Thyroid gland (tissue), 4 donors: Measurements from ENCODE around the gene AP1S2.

Experiments
- CTCF ChIP-seq, 6 experiments: fragments of 200-600 bp in 3 of 6; fragments of 450-650 bp in 3 of 6; sonication (generic) in 3 of 6; IDR thresholded peaks; one replicate each; pipeline ENCODE4 v1.5.1; 2016 to 2019; ENCODE audit warnings: antibody characterized with exemption in 6 of 6, mild to moderate bottlenecking in 2 of 6, inconsistent platforms in 1 of 6, moderate library complexity in 1 of 6
- POLR2A ChIP-seq, 2 donors: fragments of 450-650 bp; IDR thresholded peaks; one replicate each; pipeline ENCODE4 v1.6.1; 2017; ENCODE audit warnings: antibody characterized with exemption in 2 of 2, mild to moderate bottlenecking in 2 of 2, moderate library complexity in 1 of 2

- no peak for TF ChIP-seq POLR2A (IDR thresholded peaks at IDR 0.05)
- no peak for TF ChIP-seq CTCF (IDR thresholded peaks at IDR 0.05)
Observed at GRCh38 chrX:15860921-15861320, 6.3 kb upstream of the AP1S2 start.
